Astrocyte of the spinal cord (primary cell): ENCODE measurements around the gene ZC3H8.

Source experiments
- DNase-seq: peaks from one replicate; pipeline ENCODE4 v3.0.0; 2011; ENCODE audit warnings: low read depth, low spot score
- H3K4me3 ChIP-seq: 2 replicates; pipeline ENCODE4 v1.5.1; 2011; ENCODE audit warnings: low read depth, mild to moderate bottlenecking, low read length, moderate library complexity
- CTCF ChIP-seq: IDR thresholded peaks from 2 replicates; pipeline ENCODE4 v1.5.1; 2012; ENCODE audit warnings: low read depth, mild to moderate bottlenecking, low read length, inconsistent platforms
- in situ Hi-C: cut with HindIII; loops from 2 replicates; pipeline ENCODE4 v1.10.0; 2017; ENCODE audit warnings: low sequenced_read_pairs

ZC3H8 gene

GRCh38 chr2:112163541-112163981 lies 91.3 kb downstream of the ZC3H8 start:
- in situ Hi-C loops = no loop called here
- DNase-seq = no peak
- no peak for TF ChIP-seq CTCF
- no peak overlapping the region for H3K4me3 ChIP-seq

GRCh38 chr2:112162956-112163355 lies 91.9 kb downstream of the ZC3H8 start:
- in situ Hi-C loops = no loop called here
- no peak overlapping the region for H3K4me3 ChIP-seq
- TF ChIP-seq CTCF = no peak
- no peak for DNase-seq

GRCh38 chr2:112162341-112162740 lies 92.5 kb downstream of the ZC3H8 start:
- DNase-seq = no peak
- no peak overlapping the region for H3K4me3 ChIP-seq
- TF ChIP-seq CTCF = no peak
- in situ Hi-C loops = no loop called here
